ENCODE data around the gene PLCXD3.

The PLCXD3 gene

DNA sequence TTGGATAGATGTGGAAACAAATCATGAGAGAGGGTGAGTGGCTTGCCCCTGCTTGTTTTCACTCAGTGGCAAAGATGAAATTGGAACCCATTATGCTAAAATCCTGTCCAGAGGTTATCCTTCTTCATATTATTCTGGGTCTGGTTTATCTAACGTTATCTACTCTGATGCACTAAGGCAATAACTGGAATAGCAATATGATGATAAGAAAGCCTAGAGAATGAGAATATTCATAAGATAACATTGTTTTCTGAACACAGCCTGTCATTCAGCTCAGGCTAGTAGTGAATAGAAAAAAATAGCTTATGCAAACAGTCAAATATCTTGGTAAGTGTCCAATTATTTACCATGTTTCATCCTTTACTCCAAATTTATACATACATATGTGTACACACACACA is 165.1 kb downstream of the PLCXD3 start:
- Histone ChIP-seq H3K4me3 (replicated peaks; ENCODE audit: insufficient read depth, low read length) (no peak overlapping the region), H3K27ac (replicated peaks) (no peak overlapping the region), H3K27me3 (ENCODE audit: insufficient read depth, poor library complexity, severe bottlenecking) (peaks cover 3% of the 10 kb centered on the region)
- TF ChIP-seq GABPA (IDR thresholded peaks at IDR 0.05; ENCODE audit: low read depth), result no peak
- TF ChIP-seq, protein P1, sequence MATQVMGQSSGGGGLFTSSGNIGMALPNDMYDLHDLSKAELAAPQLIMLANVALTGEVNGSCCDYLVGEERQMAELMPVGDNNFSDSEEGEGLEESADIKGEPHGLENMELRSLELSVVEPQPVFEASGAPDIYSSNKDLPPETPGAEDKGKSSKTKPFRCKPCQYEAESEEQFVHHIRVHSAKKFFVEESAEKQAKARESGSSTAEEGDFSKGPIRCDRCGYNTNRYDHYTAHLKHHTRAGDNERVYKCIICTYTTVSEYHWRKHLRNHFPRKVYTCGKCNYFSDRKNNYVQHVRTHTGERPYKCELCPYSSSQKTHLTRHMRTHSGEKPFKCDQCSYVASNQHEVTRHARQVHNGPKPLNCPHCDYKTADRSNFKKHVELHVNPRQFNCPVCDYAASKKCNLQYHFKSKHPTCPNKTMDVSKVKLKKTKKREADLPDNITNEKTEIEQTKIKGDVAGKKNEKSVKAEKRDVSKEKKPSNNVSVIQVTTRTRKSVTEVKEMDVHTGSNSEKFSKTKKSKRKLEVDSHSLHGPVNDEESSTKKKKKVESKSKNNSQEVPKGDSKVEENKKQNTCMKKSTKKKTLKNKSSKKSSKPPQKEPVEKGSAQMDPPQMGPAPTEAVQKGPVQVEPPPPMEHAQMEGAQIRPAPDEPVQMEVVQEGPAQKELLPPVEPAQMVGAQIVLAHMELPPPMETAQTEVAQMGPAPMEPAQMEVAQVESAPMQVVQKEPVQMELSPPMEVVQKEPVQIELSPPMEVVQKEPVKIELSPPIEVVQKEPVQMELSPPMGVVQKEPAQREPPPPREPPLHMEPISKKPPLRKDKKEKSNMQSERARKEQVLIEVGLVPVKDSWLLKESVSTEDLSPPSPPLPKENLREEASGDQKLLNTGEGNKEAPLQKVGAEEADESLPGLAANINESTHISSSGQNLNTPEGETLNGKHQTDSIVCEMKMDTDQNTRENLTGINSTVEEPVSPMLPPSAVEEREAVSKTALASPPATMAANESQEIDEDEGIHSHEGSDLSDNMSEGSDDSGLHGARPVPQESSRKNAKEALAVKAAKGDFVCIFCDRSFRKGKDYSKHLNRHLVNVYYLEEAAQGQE (IDR thresholded peaks at IDR 0.05; ENCODE audit: insufficient replicate concordance, low read depth), result no peak
- DNase-seq (ENCODE audit: low read depth in 1 of 2, low spot score in 1 of 2), result no peak

DNA sequence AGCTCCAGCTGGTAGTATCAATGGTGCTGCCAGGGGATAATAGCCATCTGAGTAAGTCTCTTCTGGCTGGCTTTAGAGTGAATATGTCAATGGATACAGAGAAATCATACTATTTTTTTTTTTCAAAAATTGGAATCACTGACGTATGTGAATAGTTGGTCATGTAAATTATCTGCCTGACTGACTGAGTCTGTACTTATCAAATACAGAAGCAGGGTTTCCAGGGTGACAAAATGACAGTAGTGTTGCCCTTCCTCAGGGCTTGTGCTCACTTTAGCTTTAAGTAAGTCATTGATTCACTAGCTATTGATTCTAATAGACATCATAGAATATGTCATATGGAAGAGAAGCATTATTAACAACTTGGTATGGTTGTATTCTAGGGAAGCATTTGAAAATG is 171.1 kb downstream of the PLCXD3 start:
- no peak overlapping the region for H3K27ac ChIP-seq (replicated peaks)
- DNase-seq (ENCODE audit: low read depth in 1 of 2, low spot score in 1 of 2), result no peak
- H3K4me3 ChIP-seq (replicated peaks; ENCODE audit: insufficient read depth, low read length), result no peak overlapping the region
- TF ChIP-seq, protein P1 (IDR thresholded peaks at IDR 0.05; ENCODE audit: insufficient replicate concordance, low read depth), result no peak
- TF ChIP-seq SPI1 (IDR thresholded peaks at IDR 0.05; ENCODE audit: borderline replicate concordance, low read depth) (no peak), GABPA (IDR thresholded peaks at IDR 0.05; ENCODE audit: low read depth) (no peak), POLR2AphosphoS5 (IDR thresholded peaks at IDR 0.05; ENCODE audit: low read depth) (no peak)
- TF ChIP-seq, protein P2, sequence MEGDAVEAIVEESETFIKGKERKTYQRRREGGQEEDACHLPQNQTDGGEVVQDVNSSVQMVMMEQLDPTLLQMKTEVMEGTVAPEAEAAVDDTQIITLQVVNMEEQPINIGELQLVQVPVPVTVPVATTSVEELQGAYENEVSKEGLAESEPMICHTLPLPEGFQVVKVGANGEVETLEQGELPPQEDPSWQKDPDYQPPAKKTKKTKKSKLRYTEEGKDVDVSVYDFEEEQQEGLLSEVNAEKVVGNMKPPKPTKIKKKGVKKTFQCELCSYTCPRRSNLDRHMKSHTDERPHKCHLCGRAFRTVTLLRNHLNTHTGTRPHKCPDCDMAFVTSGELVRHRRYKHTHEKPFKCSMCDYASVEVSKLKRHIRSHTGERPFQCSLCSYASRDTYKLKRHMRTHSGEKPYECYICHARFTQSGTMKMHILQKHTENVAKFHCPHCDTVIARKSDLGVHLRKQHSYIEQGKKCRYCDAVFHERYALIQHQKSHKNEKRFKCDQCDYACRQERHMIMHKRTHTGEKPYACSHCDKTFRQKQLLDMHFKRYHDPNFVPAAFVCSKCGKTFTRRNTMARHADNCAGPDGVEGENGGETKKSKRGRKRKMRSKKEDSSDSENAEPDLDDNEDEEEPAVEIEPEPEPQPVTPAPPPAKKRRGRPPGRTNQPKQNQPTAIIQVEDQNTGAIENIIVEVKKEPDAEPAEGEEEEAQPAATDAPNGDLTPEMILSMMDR (IDR thresholded peaks at IDR 0.05; ENCODE audit: insufficient read depth, low read length), result no peak
- no peaks in the 10 kb centered on the region for H3K27me3 ChIP-seq (ENCODE audit: insufficient read depth, poor library complexity, severe bottlenecking)

DNA sequence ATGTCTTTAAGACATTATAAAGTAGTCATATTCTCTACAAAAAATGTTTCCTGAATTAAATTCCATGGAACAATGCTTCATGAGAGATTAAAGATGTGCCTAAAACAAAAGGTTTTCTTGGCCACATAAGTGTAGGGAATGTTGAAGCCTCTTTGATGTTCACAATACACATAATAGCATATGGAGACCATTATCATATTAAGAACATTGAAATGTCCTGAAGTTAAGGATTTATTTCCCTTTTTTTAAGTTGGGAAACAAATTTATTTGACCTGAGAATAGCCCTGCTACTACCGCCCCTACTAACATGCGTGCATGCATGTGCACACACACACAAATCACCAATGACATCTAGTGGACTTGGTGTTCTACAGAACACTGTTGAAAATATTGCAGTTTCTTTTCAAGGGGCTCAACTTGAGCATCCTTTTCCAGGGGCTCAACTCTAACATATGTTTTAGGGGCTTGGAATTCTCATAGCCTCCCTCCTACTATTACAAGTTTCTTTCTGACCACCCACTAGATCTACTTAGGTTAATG is 172.2 kb downstream of the PLCXD3 start:
- Histone ChIP-seq H3K4me3 (replicated peaks; ENCODE audit: insufficient read depth, low read length) (no peak overlapping the region), H3K27ac (replicated peaks) (no peak overlapping the region), H3K27me3 (ENCODE audit: insufficient read depth, poor library complexity, severe bottlenecking) (no peaks in the 10 kb centered on the region)
- DNase-seq (ENCODE audit: low read depth in 1 of 2, low spot score in 1 of 2), result no peak
- TF ChIP-seq GABPA (IDR thresholded peaks at IDR 0.05; ENCODE audit: low read depth), result no peak
- TF ChIP-seq SPI1 (IDR thresholded peaks at IDR 0.05; ENCODE audit: borderline replicate concordance, low read depth), result no peak
- TF ChIP-seq, protein P1 (IDR thresholded peaks at IDR 0.05; ENCODE audit: insufficient replicate concordance, low read depth), result no peak
- TF ChIP-seq, protein P2 (IDR thresholded peaks at IDR 0.05; ENCODE audit: insufficient read depth, low read length), result no peak
- TF ChIP-seq POLR2AphosphoS5 (IDR thresholded peaks at IDR 0.05; ENCODE audit: low read depth), result no peak

Measured in HL-60 (cell line).